ENCODE data around the gene SETX. TPM values are rescaled to one million over a fixed set of nuclear protein-coding genes. Genes with fewer than 3 reads are reported as not detected.

SETX gene
- total and polyA plus RNA-seq, 2 of the 13 experiments (the other 11 are each of a cell fraction or from before 2014, with no cell fraction given), result 13.2 to 39.0 TPM

DNA sequence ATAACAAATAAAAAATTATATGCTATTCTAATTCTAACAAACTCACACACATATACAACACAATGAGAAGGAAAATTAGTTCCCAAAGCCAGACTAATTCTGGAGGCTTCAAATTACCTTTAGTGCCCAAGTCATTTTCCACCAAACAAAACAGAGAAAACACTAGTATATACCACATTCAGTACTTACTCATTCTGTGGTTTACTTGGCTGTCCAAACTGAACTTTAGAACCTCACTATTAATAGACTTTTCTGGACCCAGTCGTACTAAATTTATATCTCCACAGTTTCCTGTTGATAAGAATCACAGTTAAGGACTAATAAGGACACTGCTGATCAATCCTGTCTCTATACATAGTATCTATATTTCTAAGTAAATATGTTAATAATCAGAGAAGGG, 66.4 kb downstream of the SETX start:
- Histone ChIP-seq H3K79me2 (ENCODE audit: insufficient read depth, low read length) (no peaks in the 10 kb centered on the region), H4K20me1 (ENCODE audit: insufficient read depth, low read length) (no peaks in the 10 kb centered on the region), H3K4me2 (ENCODE audit: low read depth, low read length) (no peak overlapping the region), H2AFZ (ENCODE audit: low read length) (no peak overlapping the region), H3K36me3 (replicated peaks in 1 of 2; ENCODE audit: control insufficient read depth in 1 of 2, insufficient read depth in 2 of 2, low read length in 2 of 2) (peaks cover 12 to 42% of the 10 kb centered on the region in 2 experiments), H3K27me3 (ENCODE audit: control insufficient read depth in 1 of 2, insufficient read depth in 2 of 2, low read length in 2 of 2) (no peaks in the 10 kb centered on the region), H3K4me3 (replicated peaks in 1 of 3; ENCODE audit: insufficient read depth in 1 of 3, low read depth in 2 of 3, low read length in 3 of 3) (no peak overlapping the region), H3K9me3 (ENCODE audit: low read length) (no peaks in the 10 kb centered on the region), H3K4me1 (ENCODE audit: insufficient read depth, low read length) (peaks cover 18% of the 10 kb centered on the region), H3K27ac (ENCODE audit: extremely low read length, insufficient read depth, low read length) (no peak overlapping the region), H3K9ac (ENCODE audit: insufficient read depth, low read depth, low read length) (no peak overlapping the region)
- ChIA-PET POLR2A (no interaction called here), CTCF (ENCODE audit: low intra/inter-chr PET ratio, low total read pairs) (no interaction called here)
- in situ Hi-C loops (cut with HindIII; ENCODE audit: extremely low pct_ligation_motif_present, low pct_unique_long_range_greater_than_20kb), result no loop called here
- no peak for FAIRE-seq
- BruUV-seq (replicated peaks), result no TSS peak
- no peak for DNase-seq (ENCODE audit: low spot score)
- 31% methylated on average over 1 of the region's 1 CpG for WGBS (ENCODE audit: low lambda C conversion rate)
- no peak for ATAC-seq
- intact Hi-C loops (cut with micrococcal nuclease; ENCODE audit: unreplicated experiment), result no loop called here
- TF ChIP-seq ZNF772 (CRISPR knock-in tag; IDR thresholded peaks at IDR 0.05) (no peak), SOX13 (IDR thresholded peaks at IDR 0.05) (no peak), SOX13 (CRISPR knock-in tag; conservative IDR thresholded peaks at IDR 0.05 in 1 of 2, IDR thresholded peaks at IDR 0.05 in 1 of 2) (no peak), ZNF766 (CRISPR knock-in tag; IDR thresholded peaks at IDR 0.05; ENCODE audit: borderline replicate concordance) (no peak), KDM3A (CRISPR knock-in tag; IDR thresholded peaks at IDR 0.05; ENCODE audit: low read depth) (no peak), HHEX (CRISPR knock-in tag; IDR thresholded peaks at IDR 0.05) (no peak), HOXA3 (CRISPR knock-in tag; IDR thresholded peaks at IDR 0.05) (no peak), CREB1 (IDR thresholded peaks at IDR 0.05) (no peak), CREB1 (CRISPR knock-in tag; IDR thresholded peaks at IDR 0.05) (no peak), ZNF441 (CRISPR knock-in tag; IDR thresholded peaks at IDR 0.05; ENCODE audit: borderline replicate concordance) (no peak), ZNF264 (CRISPR knock-in tag; IDR thresholded peaks at IDR 0.05) (no peak), NFRKB (IDR thresholded peaks at IDR 0.05) (no peak)
- TF ChIP-seq, protein P1, sequence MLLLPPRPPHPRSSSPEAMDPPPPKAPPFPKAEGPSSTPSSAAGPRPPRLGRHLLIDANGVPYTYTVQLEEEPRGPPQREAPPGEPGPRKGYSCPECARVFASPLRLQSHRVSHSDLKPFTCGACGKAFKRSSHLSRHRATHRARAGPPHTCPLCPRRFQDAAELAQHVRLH (CRISPR knock-in tag; IDR thresholded peaks at IDR 0.05; ENCODE audit: borderline replicate concordance, low read depth), result no peak
- TF ChIP-seq, protein P2, sequence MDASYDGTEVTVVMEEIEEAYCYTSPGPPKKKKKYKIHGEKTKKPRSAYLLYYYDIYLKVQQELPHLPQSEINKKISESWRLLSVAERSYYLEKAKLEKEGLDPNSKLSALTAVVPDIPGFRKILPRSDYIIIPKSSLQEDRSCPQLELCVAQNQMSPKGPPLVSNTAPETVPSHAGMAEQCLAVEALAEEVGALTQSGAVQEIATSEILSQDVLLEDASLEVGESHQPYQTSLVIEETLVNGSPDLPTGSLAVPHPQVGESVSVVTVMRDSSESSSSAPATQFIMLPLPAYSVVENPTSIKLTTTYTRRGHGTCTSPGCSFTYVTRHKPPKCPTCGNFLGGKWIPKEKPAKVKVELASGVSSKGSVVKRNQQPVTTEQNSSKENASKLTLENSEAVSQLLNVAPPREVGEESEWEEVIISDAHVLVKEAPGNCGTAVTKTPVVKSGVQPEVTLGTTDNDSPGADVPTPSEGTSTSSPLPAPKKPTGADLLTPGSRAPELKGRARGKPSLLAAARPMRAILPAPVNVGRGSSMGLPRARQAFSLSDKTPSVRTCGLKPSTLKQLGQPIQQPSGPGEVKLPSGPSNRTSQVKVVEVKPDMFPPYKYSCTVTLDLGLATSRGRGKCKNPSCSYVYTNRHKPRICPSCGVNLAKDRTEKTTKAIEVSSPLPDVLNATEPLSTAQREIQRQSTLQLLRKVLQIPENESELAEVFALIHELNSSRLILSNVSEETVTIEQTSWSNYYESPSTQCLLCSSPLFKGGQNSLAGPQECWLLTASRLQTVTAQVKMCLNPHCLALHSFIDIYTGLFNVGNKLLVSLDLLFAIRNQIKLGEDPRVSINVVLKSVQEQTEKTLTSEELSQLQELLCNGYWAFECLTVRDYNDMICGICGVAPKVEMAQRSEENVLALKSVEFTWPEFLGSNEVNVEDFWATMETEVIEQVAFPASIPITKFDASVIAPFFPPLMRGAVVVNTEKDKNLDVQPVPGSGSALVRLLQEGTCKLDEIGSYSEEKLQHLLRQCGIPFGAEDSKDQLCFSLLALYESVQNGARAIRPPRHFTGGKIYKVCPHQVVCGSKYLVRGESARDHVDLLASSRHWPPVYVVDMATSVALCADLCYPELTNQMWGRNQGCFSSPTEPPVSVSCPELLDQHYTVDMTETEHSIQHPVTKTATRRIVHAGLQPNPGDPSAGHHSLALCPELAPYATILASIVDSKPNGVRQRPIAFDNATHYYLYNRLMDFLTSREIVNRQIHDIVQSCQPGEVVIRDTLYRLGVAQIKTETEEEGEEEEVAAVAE (CRISPR knock-in tag; IDR thresholded peaks at IDR 0.05; ENCODE audit: borderline replicate concordance), result no peak
- TF ChIP-seq, protein P3, sequence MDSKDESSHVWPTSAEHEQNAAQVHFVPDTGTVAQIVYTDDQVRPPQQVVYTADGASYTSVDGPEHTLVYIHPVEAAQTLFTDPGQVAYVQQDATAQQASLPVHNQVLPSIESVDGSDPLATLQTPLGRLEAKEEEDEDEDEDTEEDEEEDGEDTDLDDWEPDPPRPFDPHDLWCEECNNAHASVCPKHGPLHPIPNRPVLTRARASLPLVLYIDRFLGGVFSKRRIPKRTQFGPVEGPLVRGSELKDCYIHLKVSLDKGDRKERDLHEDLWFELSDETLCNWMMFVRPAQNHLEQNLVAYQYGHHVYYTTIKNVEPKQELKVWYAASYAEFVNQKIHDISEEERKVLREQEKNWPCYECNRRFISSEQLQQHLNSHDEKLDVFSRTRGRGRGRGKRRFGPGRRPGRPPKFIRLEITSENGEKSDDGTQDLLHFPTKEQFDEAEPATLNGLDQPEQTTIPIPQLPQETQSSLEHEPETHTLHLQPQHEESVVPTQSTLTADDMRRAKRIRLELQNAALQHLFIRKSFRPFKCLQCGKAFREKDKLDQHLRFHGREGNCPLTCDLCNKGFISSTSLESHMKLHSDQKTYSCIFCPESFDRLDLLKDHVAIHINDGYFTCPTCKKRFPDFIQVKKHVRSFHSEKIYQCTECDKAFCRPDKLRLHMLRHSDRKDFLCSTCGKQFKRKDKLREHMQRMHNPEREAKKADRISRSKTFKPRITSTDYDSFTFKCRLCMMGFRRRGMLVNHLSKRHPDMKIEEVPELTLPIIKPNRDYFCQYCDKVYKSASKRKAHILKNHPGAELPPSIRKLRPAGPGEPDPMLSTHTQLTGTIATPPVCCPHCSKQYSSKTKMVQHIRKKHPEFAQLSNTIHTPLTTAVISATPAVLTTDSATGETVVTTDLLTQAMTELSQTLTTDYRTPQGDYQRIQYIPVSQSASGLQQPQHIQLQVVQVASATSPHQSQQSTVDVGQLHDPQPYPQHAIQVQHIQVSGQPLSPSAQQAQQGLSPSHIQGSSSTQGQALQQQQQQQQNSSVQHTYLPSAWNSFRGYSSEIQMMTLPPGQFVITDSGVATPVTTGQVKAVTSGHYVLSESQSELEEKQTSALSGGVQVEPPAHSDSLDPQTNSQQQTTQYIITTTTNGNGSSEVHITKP (CRISPR knock-in tag; IDR thresholded peaks at IDR 0.05; ENCODE audit: low read depth), result no peak
- TF ChIP-seq, protein P4, sequence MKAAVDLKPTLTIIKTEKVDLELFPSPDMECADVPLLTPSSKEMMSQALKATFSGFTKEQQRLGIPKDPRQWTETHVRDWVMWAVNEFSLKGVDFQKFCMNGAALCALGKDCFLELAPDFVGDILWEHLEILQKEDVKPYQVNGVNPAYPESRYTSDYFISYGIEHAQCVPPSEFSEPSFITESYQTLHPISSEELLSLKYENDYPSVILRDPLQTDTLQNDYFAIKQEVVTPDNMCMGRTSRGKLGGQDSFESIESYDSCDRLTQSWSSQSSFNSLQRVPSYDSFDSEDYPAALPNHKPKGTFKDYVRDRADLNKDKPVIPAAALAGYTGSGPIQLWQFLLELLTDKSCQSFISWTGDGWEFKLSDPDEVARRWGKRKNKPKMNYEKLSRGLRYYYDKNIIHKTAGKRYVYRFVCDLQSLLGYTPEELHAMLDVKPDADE (CRISPR knock-in tag; IDR thresholded peaks at IDR 0.05), result no peak
- TF ChIP-seq, protein P5, sequence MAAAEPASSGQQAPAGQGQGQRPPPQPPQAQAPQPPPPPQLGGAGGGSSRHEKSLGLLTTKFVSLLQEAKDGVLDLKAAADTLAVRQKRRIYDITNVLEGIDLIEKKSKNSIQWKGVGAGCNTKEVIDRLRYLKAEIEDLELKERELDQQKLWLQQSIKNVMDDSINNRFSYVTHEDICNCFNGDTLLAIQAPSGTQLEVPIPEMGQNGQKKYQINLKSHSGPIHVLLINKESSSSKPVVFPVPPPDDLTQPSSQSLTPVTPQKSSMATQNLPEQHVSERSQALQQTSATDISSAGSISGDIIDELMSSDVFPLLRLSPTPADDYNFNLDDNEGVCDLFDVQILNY (CRISPR knock-in tag; conservative IDR thresholded peaks at IDR 0.05), result no peak
